HEK293T (cell line): ENCODE measurements around the gene CACNA1C.

ENCODE experiments used
- CTCF ChIA-PET: fragments of 350-600 bp; formaldehyde crosslinking; extraction: SDS; loops from one replicate; lab custom pipeline; 2021; ENCODE audit warnings: antibody characterized with exemption, inconsistent platforms; lab: Yijun Ruan, JAX
- POLR2A ChIA-PET: fragments of 350-600 bp; formaldehyde crosslinking; extraction: SDS; loops from one replicate; lab custom pipeline; 2020; ENCODE audit warnings: antibody characterized with exemption, inconsistent platforms; lab: Yijun Ruan, JAX
- DNase-seq: peaks from one replicate; pipeline ENCODE4 v3.0.0; 2012; ENCODE audit warnings: mixed read lengths; ENCODE audit errors: extremely low spot score
- ARNT ChIP-seq: fragments of 450-650 bp; IDR thresholded peaks from 2 replicates; pipeline ENCODE4 v1.6.1; 2017; ENCODE audit warnings: mild to moderate bottlenecking
- BHLHE40 ChIP-seq: fragments of 450-650 bp; IDR thresholded peaks from 2 replicates; pipeline ENCODE4 v1.6.1; 2016; ENCODE audit warnings: mild to moderate bottlenecking, moderate library complexity, borderline replicate concordance
- CTBP1 ChIP-seq: fragments of 450-650 bp; IDR thresholded peaks from 2 replicates; pipeline ENCODE4 v1.6.1; 2016; ENCODE audit warnings: borderline replicate concordance
- ELF4 ChIP-seq: fragments of 450-650 bp; IDR thresholded peaks from 2 replicates; pipeline ENCODE4 v1.6.1; 2017; ENCODE audit warnings: antibody characterized with exemption
- FOXA1 ChIP-seq: fragments of 450-650 bp; IDR thresholded peaks from 2 replicates; pipeline ENCODE4 v1.6.1; 2016; ENCODE audit warnings: mild to moderate bottlenecking
- FOXK2 ChIP-seq: fragments of 450-650 bp; IDR thresholded peaks from 2 replicates; pipeline ENCODE4 v1.6.1; 2016; ENCODE audit warnings: mild to moderate bottlenecking
- FOXM1 ChIP-seq: fragments of 450-650 bp; IDR thresholded peaks from 2 replicates; pipeline ENCODE4 v1.6.1; 2017; ENCODE audit warnings: mild to moderate bottlenecking, borderline replicate concordance
- HDGF ChIP-seq: fragments of 450-650 bp; IDR thresholded peaks from 2 replicates; pipeline ENCODE4 v1.6.1; 2017; ENCODE audit warnings: antibody characterized with exemption, borderline replicate concordance
- L3MBTL2 ChIP-seq: fragments of 450-650 bp; conservative IDR thresholded peaks from 2 replicates; pipeline ENCODE4 v1.6.1; 2016; ENCODE audit warnings: mild to moderate bottlenecking
- LEF1 ChIP-seq: fragments of 450-650 bp; IDR thresholded peaks from 2 replicates; pipeline ENCODE4 v1.6.1; 2017; ENCODE audit warnings: mild to moderate bottlenecking, borderline replicate concordance
- NFRKB ChIP-seq: fragments of 450-650 bp; IDR thresholded peaks from 2 replicates; pipeline ENCODE4 v1.6.1; 2016; ENCODE audit warnings: mild to moderate bottlenecking, moderate library complexity
- PKNOX1 ChIP-seq: fragments of 450-650 bp; IDR thresholded peaks from 2 replicates; pipeline ENCODE4 v1.6.1; 2016
- SP1 ChIP-seq: fragments of 450-650 bp; IDR thresholded peaks from 2 replicates; pipeline ENCODE4 v1.6.1; 2017
- SUZ12 ChIP-seq: fragments of 450-650 bp; IDR thresholded peaks from 2 replicates; pipeline ENCODE4 v1.6.1; 2016; ENCODE audit warnings: mild to moderate bottlenecking
- TARDBP ChIP-seq: fragments of 450-650 bp; IDR thresholded peaks from 2 replicates; pipeline ENCODE4 v1.6.1; 2016
- ZNF384 ChIP-seq: fragments of 450-650 bp; IDR thresholded peaks from 2 replicates; pipeline ENCODE4 v1.6.1; 2016

CACNA1C gene

GRCh38 chr12:2292560-2292959, 239.8 kb downstream of the CACNA1C start:
- ChIA-PET CTCF (interaction anchor here (0.5 kb wide), 1 partner anchor 10 kb away, joined by 3 read pairs; no protein-coding TSS in a partner anchor), POLR2A (no interaction called here)
- DNase-seq = no peak
- TF ChIP-seq FOXA1 (no peak), L3MBTL2 (no peak), NFRKB (no peak), FOXK2 (no peak), PKNOX1 (no peak)

GRCh38 chr12:2294651-2295475, 242.1 kb downstream of the CACNA1C start:
- no peak for DNase-seq
- CTCF ChIA-PET = no interaction called here
- POLR2A ChIA-PET = no interaction called here
- no peak for TF ChIP-seq TARDBP
- TF ChIP-seq CTBP1 = no peak
- no peak for TF ChIP-seq PKNOX1
- no peak for TF ChIP-seq SP1
- TF ChIP-seq ARNT = no peak
- no peak for TF ChIP-seq ZNF384
- TF ChIP-seq SUZ12 = no peak
- TF ChIP-seq ELF4 = no peak
- no peak for TF ChIP-seq L3MBTL2
- no peak for TF ChIP-seq NFRKB
- no peak for TF ChIP-seq FOXA1
- no peak for TF ChIP-seq HDGF
- TF ChIP-seq FOXM1 = no peak
- no peak for TF ChIP-seq LEF1
- no peak for TF ChIP-seq BHLHE40

GRCh38 chr12:2295941-2296461, 243.2 kb downstream of the CACNA1C start:
- no peak for DNase-seq
- CTCF ChIA-PET = no interaction called here
- POLR2A ChIA-PET = no interaction called here
- TF ChIP-seq PKNOX1 (0 out of 2 replicates have a peak, but pooled peaks have one; percentile 4), FOXA1 (no peak)

- DNase-seq = no peak
- CTCF ChIA-PET = no interaction called here
- POLR2A ChIA-PET = no interaction called here
- TF ChIP-seq HDGF (no peak), SP1 (no peak), ARNT (no peak), SUZ12 (no peak), FOXK2 (no peak), ZNF384 (no peak)
These were observed 244.2 kb downstream of the CACNA1C start for GRCh38 chr12:2297004-2297403.

GRCh38 chr12:2297658-2298057, 244.9 kb downstream of the CACNA1C start:
- TF ChIP-seq FOXK2 (no peak), ARNT (no peak), NFRKB (no peak), PKNOX1 (no peak), ELF4 (no peak), SP1 (no peak), SUZ12 (no peak)
- CTCF ChIA-PET = no interaction called here
- no peak for DNase-seq
- POLR2A ChIA-PET = no interaction called here

- no peak for DNase-seq
- ChIA-PET CTCF (no interaction called here), POLR2A (no interaction called here)
- TF ChIP-seq L3MBTL2 = no peak
- no peak for TF ChIP-seq BHLHE40
- no peak for TF ChIP-seq SP1
- no peak for TF ChIP-seq SUZ12
- TF ChIP-seq NFRKB = no peak
- no peak for TF ChIP-seq FOXA1
- no peak for TF ChIP-seq TARDBP
- TF ChIP-seq ARNT = no peak
- TF ChIP-seq CTBP1 = no peak
- TF ChIP-seq ZNF384 = no peak
- no peak for TF ChIP-seq LEF1
- TF ChIP-seq FOXM1 = no peak
- no peak for TF ChIP-seq ELF4
- TF ChIP-seq HDGF = no peak
- TF ChIP-seq FOXK2 = no peak
These were observed 245.9 kb downstream of the CACNA1C start for GRCh38 chr12:2298556-2299200.
